CD4-positive, alpha-beta memory T cell (primary cell): ENCODE measurements around the gene NUP210. TPM values are rescaled to one million over a fixed set of nuclear protein-coding genes. Genes with fewer than 3 reads are reported as not detected.

Source experiments
- CTCF ChIA-PET: fragments of 350-600 bp; sonication (Branson Sonifier 250); formaldehyde crosslinking; loops from one replicate; lab custom pipeline; 2021; ENCODE audit warnings: inconsistent platforms; ENCODE audit not compliant: partially characterized antibody; lab: Charles Lee
- POLR2A ChIA-PET: fragments of 350-600 bp; sonication (Branson Sonifier 250); formaldehyde crosslinking; loops from one replicate; lab custom pipeline; 2021; ENCODE audit not compliant: partially characterized antibody; lab: Charles Lee
- DNase-seq, 5 donors: peaks; one replicate each; pipeline versions ENCODE4 v3.0.0 to v3.0.0-alpha.2; 2020 to 2022; ENCODE audit warnings: mixed read lengths in 1 of 5
- H3K27ac ChIP-seq: one replicate; pipeline ENCODE4 v1.7.0; 2013; ENCODE audit warnings: low read depth, low read length
- H3K27me3 ChIP-seq: 2 replicates; pipeline ENCODE4 v1.7.0; 2013; ENCODE audit warnings: mild to moderate bottlenecking, low read length, moderate library complexity; ENCODE audit not compliant: insufficient read depth
- H3K36me3 ChIP-seq: 2 replicates; pipeline ENCODE4 v1.7.0; 2013; ENCODE audit warnings: mild to moderate bottlenecking, low read length, moderate library complexity; ENCODE audit not compliant: insufficient read depth
- H3K4me1 ChIP-seq: 2 replicates; pipeline ENCODE4 v1.7.0; 2013; ENCODE audit warnings: mild to moderate bottlenecking, low read length, moderate library complexity; ENCODE audit not compliant: insufficient read depth
- H3K4me3 ChIP-seq, 2 donors: one replicate each; pipeline ENCODE4 v1.7.0; 2013; ENCODE audit warnings: low read length in 2 of 2, mild to moderate bottlenecking in 1 of 2
- H3K9me3 ChIP-seq, 2 donors: one replicate each; pipeline ENCODE4 v1.7.0; 2013; ENCODE audit warnings: low read length in 2 of 2, control low read depth in 1 of 2; ENCODE audit not compliant: control insufficient read depth in 1 of 2
- H3K27ac Mint-ChIP-seq, 7 donors: one replicate each; pipeline ENCODE4 v1.8.0; 2020 to 2021; ENCODE audit warnings: mixed read lengths in 7 of 7, mild to moderate bottlenecking in 6 of 7, inconsistent platforms in 3 of 7, moderate library complexity in 3 of 7
- H3K27me3 Mint-ChIP-seq, 2 donors: one replicate each; pipeline ENCODE4 v1.8.0; 2020 to 2021; ENCODE audit warnings: mixed read lengths in 2 of 2
- H3K36me3 Mint-ChIP-seq, 2 donors: one replicate each; pipeline ENCODE4 v1.8.0; 2020 to 2021; ENCODE audit warnings: mixed read lengths in 2 of 2, inconsistent platforms in 1 of 2, mild to moderate bottlenecking in 1 of 2
- H3K4me1 Mint-ChIP-seq, 4 donors: one replicate each; pipeline ENCODE4 v1.8.0; 2020 to 2021; ENCODE audit warnings: mixed read lengths in 4 of 4, mild to moderate bottlenecking in 1 of 4
- H3K4me3 Mint-ChIP-seq, 8 donors: one replicate each; pipeline ENCODE4 v1.8.0; 2020 to 2021; ENCODE audit warnings: mixed read lengths in 8 of 8, mild to moderate bottlenecking in 7 of 8, moderate library complexity in 6 of 8, inconsistent platforms in 3 of 8
- H3K9me3 Mint-ChIP-seq, 8 donors: one replicate each; pipeline ENCODE4 v1.8.0; 2020 to 2021; ENCODE audit warnings: mixed read lengths in 8 of 8, mild to moderate bottlenecking in 5 of 8, inconsistent platforms in 3 of 8, moderate library complexity in 1 of 8
- intact Hi-C: fragments of 100-400 bp; cut with micrococcal nuclease; formaldehyde crosslinking; loops from one replicate; pipeline ENCODE4 v1.15.1; 2023
- polyA plus RNA-seq, 2 donors: library from polyadenylated mRNA; unstranded; fragments of 300-500 nt; fragmentation: Illumina TruSeq; gene quantifications; one replicate each; pipeline ENCODE4 v1.2.3, GENCODE V29; 2021
- total RNA-seq, 2 experiments: library from RNA; stranded (reverse); gene quantifications; one replicate each; pipeline ENCODE4 v1.2.3, GENCODE V29; 2021

The NUP210 gene
- total and polyA plus RNA-seq, 4 experiments from 2014 or later = 20.5 to 149 (median 110) TPM

- Mint-ChIP-seq H3K4me3 (no peak overlapping the region), H3K27me3 (no peaks in the 10 kb centered on the region), H3K4me1 (peaks cover 30 to 59% (median 45%) of the 10 kb centered on the region in 4 donors), H3K36me3 (peaks cover 25 to 33% of the 10 kb centered on the region in 2 donors), H3K27ac (peak overlapping the region; percentile 37 to 81 (median 75)), H3K9me3 (peaks cover 0 to 15% (median 7%) of the 10 kb centered on the region in 8 donors)
- no peaks in the 10 kb centered on the region for H3K9me3 ChIP-seq
- H3K4me3 ChIP-seq = no peak overlapping the region
- H3K4me1 ChIP-seq = peaks cover 37% of the 10 kb centered on the region
- intact Hi-C loops = no loop called here
- ChIA-PET CTCF (interaction anchor here (1.1 to 6.8 kb wide), 6 partner anchors 9 to 60 kb away, joined by 3 to 49 read pairs (median 10); no protein-coding TSS in a partner anchor), POLR2A (interaction anchor here (1.0 to 1.7 kb wide), 5 partner anchors 8 to 54 kb away, joined by 3 to 15 read pairs (median 6); partner anchors contain the start of gene NUP210)
- no peaks in the 10 kb centered on the region for H3K27me3 ChIP-seq
- H3K36me3 ChIP-seq = peaks cover 15% of the 10 kb centered on the region
- no peak for DNase-seq
- H3K27ac ChIP-seq = no peak overlapping the region
Observed at GRCh38 chr3:13406190-13406589, 13.9 kb downstream of the NUP210 start.

- Mint-ChIP-seq H3K27ac (peak overlapping the region; percentile 8 to 86 (median 65)), H3K4me3 (peak overlapping the region in 1 of 8 donors; percentile 1), H3K4me1 (peaks cover 31 to 61% (median 45%) of the 10 kb centered on the region in 4 donors), H3K36me3 (peaks cover 25 to 33% of the 10 kb centered on the region in 2 donors), H3K9me3 (peaks cover 0 to 15% (median 7%) of the 10 kb centered on the region in 8 donors), H3K27me3 (no peaks in the 10 kb centered on the region)
- no peaks in the 10 kb centered on the region for H3K27me3 ChIP-seq
- DNase-seq = no peak
- H3K4me1 ChIP-seq = peaks cover 36% of the 10 kb centered on the region
- H3K27ac ChIP-seq = no peak overlapping the region
- ChIA-PET CTCF (interaction anchor here (0.6 to 6.8 kb wide), 7 partner anchors 10 to 89 kb away, joined by 3 to 49 read pairs (median 10); no protein-coding TSS in a partner anchor), POLR2A (interaction anchor here (1.0 to 1.7 kb wide), 5 partner anchors 9 to 54 kb away, joined by 3 to 15 read pairs (median 6); partner anchors contain the start of gene NUP210)
- H3K9me3 ChIP-seq = no peaks in the 10 kb centered on the region
- H3K36me3 ChIP-seq = peaks cover 15% of the 10 kb centered on the region
- intact Hi-C loops = no loop called here
- no peak overlapping the region for H3K4me3 ChIP-seq
Observed at GRCh38 chr3:13405614-13406013, 14.5 kb downstream of the NUP210 start.

- H3K27ac Mint-ChIP-seq = peak overlapping the region; percentile 48 to 91 (median 62)
- peaks cover 31 to 69% (median 46%) of the 10 kb centered on the region in 4 donors for H3K4me1 Mint-ChIP-seq
- Histone ChIP-seq H3K27me3 (no peaks in the 10 kb centered on the region), H3K4me1 (peaks cover 36% of the 10 kb centered on the region), H3K4me3 (no peak overlapping the region), H3K27ac (no peak overlapping the region), H3K36me3 (peaks cover 15% of the 10 kb centered on the region), H3K9me3 (no peaks in the 10 kb centered on the region)
- H3K9me3 Mint-ChIP-seq = peaks cover 0 to 15% (median 7%) of the 10 kb centered on the region in 8 donors
- H3K27me3 Mint-ChIP-seq = no peaks in the 10 kb centered on the region
- H3K36me3 Mint-ChIP-seq = peaks cover 27 to 33% of the 10 kb centered on the region in 2 donors
- intact Hi-C loops = no loop called here
- no peak for DNase-seq
- ChIA-PET POLR2A (interaction anchor here (1.0 to 1.7 kb wide), 4 partner anchors 10 to 23 kb away, joined by 5 to 15 read pairs (median 8); partner anchors contain the start of gene NUP210), CTCF (interaction anchor here (1.1 to 6.8 kb wide), 6 partner anchors 11 to 58 kb away, joined by 3 to 49 read pairs (median 10); no protein-coding TSS in a partner anchor)
- H3K4me3 Mint-ChIP-seq = peak overlapping the region in 1 of 8 donors; percentile 32
Observed at GRCh38 chr3:13404626-13405452, 15.3 kb downstream of the NUP210 start.

- POLR2A ChIA-PET = interaction anchor here (0.6 kb wide), 1 partner anchor 24 kb away, joined by 3 read pairs; no protein-coding TSS in a partner anchor
- H3K4me1 ChIP-seq = peaks cover 36% of the 10 kb centered on the region
- H3K4me3 Mint-ChIP-seq = no peak overlapping the region
Observed at GRCh38 chr3:13403847-13404246, 16.3 kb downstream of the NUP210 start.

GRCh38 chr3:13403213-13403819, 16.8 kb downstream of the NUP210 start:
- H3K27ac Mint-ChIP-seq = peak overlapping the region in 2 of 7 donors; percentile 61 to 90
- no peak overlapping the region for H3K4me3 ChIP-seq
- intact Hi-C loops = no loop called here
- H3K27ac ChIP-seq = no peak overlapping the region
- peaks cover 25 to 34% of the 10 kb centered on the region in 2 donors for H3K36me3 Mint-ChIP-seq
- peaks cover 14% of the 10 kb centered on the region for H3K36me3 ChIP-seq
- H3K9me3 ChIP-seq = no peaks in the 10 kb centered on the region
- CTCF ChIA-PET = interaction anchor here (2.1 kb wide), 1 partner anchor 49 kb away, joined by 9 read pairs; no protein-coding TSS in a partner anchor
- peaks cover 29 to 72% (median 41%) of the 10 kb centered on the region in 4 donors for H3K4me1 Mint-ChIP-seq
- no peak overlapping the region for H3K4me3 Mint-ChIP-seq
- H3K9me3 Mint-ChIP-seq = peaks cover 0 to 14% (median 6%) of the 10 kb centered on the region in 8 donors
- POLR2A ChIA-PET = interaction anchor here (0.6 kb wide), 1 partner anchor 25 kb away, joined by 3 read pairs; no protein-coding TSS in a partner anchor
- H3K27me3 Mint-ChIP-seq = no peaks in the 10 kb centered on the region
- peaks cover 36% of the 10 kb centered on the region for H3K4me1 ChIP-seq
- no peaks in the 10 kb centered on the region for H3K27me3 ChIP-seq
- DNase-seq = no peak

More at GRCh38 chr3:13403847-13404246, 16.3 kb downstream of the NUP210 start:
- Mint-ChIP-seq H3K9me3 (peaks cover 0 to 15% (median 7%) of the 10 kb centered on the region in 8 donors), H3K36me3 (peaks cover 27 to 31% of the 10 kb centered on the region in 2 donors), H3K4me1 (peaks cover 29 to 73% (median 41%) of the 10 kb centered on the region in 4 donors), H3K27me3 (no peaks in the 10 kb centered on the region), H3K27ac (peak overlapping the region in 5 of 7 donors; percentile 52 to 75 (median 61))
- Histone ChIP-seq H3K9me3 (no peaks in the 10 kb centered on the region), H3K36me3 (peaks cover 13% of the 10 kb centered on the region), H3K4me3 (no peak overlapping the region), H3K27ac (no peak overlapping the region), H3K27me3 (no peaks in the 10 kb centered on the region)
- CTCF ChIA-PET = interaction anchor here (2.1 kb wide), 1 partner anchor 49 kb away, joined by 9 read pairs; no protein-coding TSS in a partner anchor
- DNase-seq = no peak
- intact Hi-C loops = no loop called here

GRCh38 chr3:13401149-13401548, 19.0 kb downstream of the NUP210 start:
- Histone ChIP-seq H3K36me3 (peaks cover 31% of the 10 kb centered on the region), H3K27ac (no peak overlapping the region), H3K9me3 (no peaks in the 10 kb centered on the region), H3K4me3 (no peak overlapping the region), H3K27me3 (no peaks in the 10 kb centered on the region), H3K4me1 (peaks cover 21% of the 10 kb centered on the region)
- intact Hi-C loops = no loop called here
- Mint-ChIP-seq H3K4me3 (no peak overlapping the region), H3K27me3 (no peaks in the 10 kb centered on the region), H3K4me1 (peaks cover 17 to 53% (median 25%) of the 10 kb centered on the region in 4 donors), H3K9me3 (no peaks in the 10 kb centered on the region), H3K36me3 (peaks cover 19 to 37% of the 10 kb centered on the region in 2 donors), H3K27ac (peak overlapping the region in 3 of 7 donors; percentile 42 to 80 (median 62))
- ChIA-PET CTCF (interaction anchor here (0.7 kb wide), 1 partner anchor 10 kb away, joined by 3 read pairs; no protein-coding TSS in a partner anchor), POLR2A (no interaction called here)
- no peak for DNase-seq
